ENCODE results near the gene TMEM116. TPM values are rescaled to one million over a fixed set of nuclear protein-coding genes. Genes with fewer than 3 reads are reported as not detected.

TMEM116 gene
- total RNA-seq, 4 donors from 2014 or later, result 5.4 to 9.2 (median 6.6) TPM

DNA sequence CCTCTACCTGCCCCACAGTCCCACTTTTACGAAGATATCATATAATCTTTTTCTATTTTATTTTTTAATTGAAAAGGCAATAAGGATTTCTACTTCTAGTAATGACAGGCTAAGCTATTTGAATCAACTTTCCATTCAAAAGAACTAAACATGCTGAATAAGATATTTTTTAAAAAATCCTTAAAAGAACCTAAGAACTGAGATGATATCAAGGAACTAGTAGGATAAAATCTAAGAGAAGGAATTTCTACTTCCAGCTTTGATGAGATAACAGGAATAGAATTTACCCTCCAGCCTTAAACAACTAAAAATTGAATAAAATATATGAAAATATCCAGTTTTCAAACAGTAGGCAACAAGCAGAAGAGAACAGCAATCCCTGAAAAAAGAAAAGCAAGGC is 69.0 kb downstream of the TMEM116 start:
- DNase-seq (ENCODE audit: low spot score), result no peak
- no peak for ATAC-seq (ENCODE audit: low FRiP score)
- no peak for TF ChIP-seq CTCF (IDR thresholded peaks at IDR 0.05)

- no peak for TF ChIP-seq CTCF (IDR thresholded peaks at IDR 0.05)
- ATAC-seq (ENCODE audit: low FRiP score) (no peak), DNase-seq (ENCODE audit: low spot score) (no peak)
Measured at GRCh38 chr12:111942557-111942956, 70.4 kb downstream of the TMEM116 start.

DNA sequence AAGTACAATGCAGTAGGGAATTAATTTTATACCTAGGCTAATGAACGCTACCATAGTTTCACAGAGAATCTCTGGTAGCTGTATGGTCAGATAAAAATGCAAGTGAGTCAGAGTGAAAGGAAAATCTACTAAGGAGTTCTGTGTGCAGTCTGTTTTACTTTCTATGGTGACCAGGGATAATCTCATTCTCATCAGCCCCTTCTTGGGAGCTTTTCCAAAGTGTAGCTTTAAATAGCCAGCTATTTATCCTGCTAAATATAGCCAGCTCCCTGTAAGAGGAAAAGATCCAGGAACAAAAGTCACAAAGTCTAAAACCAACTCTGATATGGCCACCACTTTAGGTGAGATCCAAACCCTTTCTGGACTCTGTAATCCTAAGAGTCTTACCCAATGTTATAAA is 75.5 kb downstream of the TMEM116 start:
- ATAC-seq (ENCODE audit: low FRiP score), result no peak
- no peak for DNase-seq (ENCODE audit: low spot score)
- no peak for TF ChIP-seq CTCF (IDR thresholded peaks at IDR 0.05)

DNA sequence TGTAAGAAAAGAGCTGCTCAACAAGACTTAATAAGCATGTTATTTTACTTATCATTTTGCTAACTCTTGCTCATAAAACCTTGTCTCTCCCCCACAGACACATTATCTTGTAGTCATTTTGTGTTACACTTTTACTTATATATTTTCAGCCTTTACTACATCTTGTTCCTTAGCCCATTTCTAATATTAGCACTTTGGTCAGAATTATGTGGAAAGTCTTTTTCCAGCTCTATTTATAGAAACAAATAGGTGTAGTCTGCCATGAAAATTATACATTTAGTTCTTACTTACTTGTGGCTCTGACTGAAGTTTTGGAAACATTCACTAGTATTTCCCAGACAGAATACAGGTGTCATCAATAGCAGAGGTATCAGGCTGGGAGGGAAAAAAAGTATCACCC is 76.1 kb downstream of the TMEM116 start:
- no peak for TF ChIP-seq CTCF (IDR thresholded peaks at IDR 0.05)
- no peak for DNase-seq (ENCODE audit: low spot score)
- no peak for ATAC-seq (ENCODE audit: low FRiP score)

DNA sequence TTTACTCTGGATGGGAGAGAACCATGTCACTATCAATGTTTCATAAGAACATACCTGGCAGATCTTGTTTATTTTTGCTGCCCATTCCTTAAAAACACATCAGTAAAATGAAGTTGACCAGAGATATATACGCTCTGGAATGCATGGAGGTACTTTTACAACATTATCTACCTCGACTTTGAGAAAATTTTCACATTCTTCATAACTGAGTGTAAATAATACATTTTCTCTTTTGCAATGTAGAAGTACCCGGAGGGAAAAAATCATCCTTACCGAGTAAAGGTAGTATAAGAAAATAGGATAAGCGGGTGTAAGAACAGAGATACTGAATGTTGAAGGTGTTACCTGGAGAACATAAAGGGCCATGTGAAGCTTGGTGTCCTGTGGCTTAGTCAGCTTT is 80.7 kb downstream of the TMEM116 start:
- TF ChIP-seq CTCF (IDR thresholded peaks at IDR 0.05), result no peak
- no peak for ATAC-seq (ENCODE audit: low FRiP score)
- DNase-seq (ENCODE audit: low spot score), result no peak

DNA sequence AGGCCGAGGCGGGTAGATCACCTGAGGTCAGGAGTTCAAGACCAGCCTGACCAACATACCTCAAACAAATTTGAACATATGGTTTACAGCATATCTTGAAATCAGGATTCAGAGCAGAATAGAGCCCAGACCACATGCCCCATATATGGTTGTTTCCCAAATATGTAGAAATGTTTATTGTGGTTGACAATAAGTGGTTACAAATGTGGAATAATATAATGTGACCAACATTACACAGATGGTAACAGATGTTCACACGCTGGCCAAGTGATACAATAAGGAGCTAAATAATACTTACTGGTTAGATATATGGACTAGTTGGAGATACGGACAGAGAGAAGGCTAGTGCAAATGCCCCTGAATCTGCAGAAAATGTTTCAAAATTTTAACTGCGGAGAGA is 85.6 kb downstream of the TMEM116 start:
- DNase-seq (ENCODE audit: low spot score) (no peak), ATAC-seq (ENCODE audit: low FRiP score) (no peak)
- no peak for TF ChIP-seq CTCF (IDR thresholded peaks at IDR 0.05)

- DNase-seq (ENCODE audit: low spot score) (no peak), ATAC-seq (ENCODE audit: low FRiP score) (no peak)
- no peak for TF ChIP-seq CTCF (IDR thresholded peaks at IDR 0.05)
Measured at GRCh38 chr12:111926631-111927030, 86.3 kb downstream of the TMEM116 start.

Measured in omental fat pad (tissue), 4 donors.